ENCODE results near the gene P2RY6. TPM values are rescaled to one million over a fixed set of nuclear protein-coding genes. Genes with fewer than 3 reads are reported as not detected.
A peak's percentile ranks its signal among the peaks of the same experiment; 100 is the strongest.

P2RY6 gene
- total RNA-seq, 1 experiment from 2014 or later, result not detected

GRCh38 chr11:73267906-73268540 is 4.1 kb upstream of the P2RY6 start:
- Histone ChIP-seq H3K79me2 (ENCODE audit: insufficient read depth, low read length) (no peaks in the 10 kb centered on the region), H3K79me1 (ENCODE audit: insufficient read depth, low read depth, low read length, poor library complexity, severe bottlenecking) (no peaks in the 10 kb centered on the region), H4K5ac (ENCODE audit: insufficient read length, low read depth, low read length) (no peak overlapping the region), H4K8ac (replicated peaks; ENCODE audit: insufficient read length, low read depth, low read length) (no peak overlapping the region), H3K27me3 (ENCODE audit: insufficient read depth, low read length) (peaks cover 4% of the 10 kb centered on the region), H3K9ac (ENCODE audit: extremely low read depth, insufficient read length, low read length) (no peak overlapping the region), H2BK5ac (ENCODE audit: insufficient read length, low read length) (no peak overlapping the region), H4K91ac (ENCODE audit: insufficient read length, low read depth, low read length) (no peak overlapping the region), H3K4me1 (ENCODE audit: insufficient read depth, low read length) (no peaks in the 10 kb centered on the region), H2AFZ (ENCODE audit: low read length) (no peak overlapping the region), H3K27ac (ENCODE audit: insufficient read length, low read depth, low read length) (no peak overlapping the region), H3K9me3 (ENCODE audit: control insufficient read depth, low read depth, low read length) (no peaks in the 10 kb centered on the region), H2AK5ac (ENCODE audit: insufficient read length, low read length) (no peak overlapping the region), H3K56ac (ENCODE audit: insufficient read length, low read depth, low read length) (no peak overlapping the region), H3K23ac (ENCODE audit: insufficient read length, low read depth, low read length) (no peak overlapping the region), H3K23me2 (ENCODE audit: insufficient read length, low read depth, low read length, poor library complexity, severe bottlenecking) (no peaks in the 10 kb centered on the region), H3K14ac (ENCODE audit: insufficient read depth, low read length) (no peak overlapping the region), H2BK12ac (ENCODE audit: insufficient read length, low read depth, low read length) (no peak overlapping the region), H3K18ac (ENCODE audit: insufficient read length, low read depth, low read length) (no peak overlapping the region), H3K4ac (ENCODE audit: low read depth, low read length) (no peak overlapping the region), H2BK20ac (ENCODE audit: low read depth, low read length, poor library complexity, severe bottlenecking) (no peak overlapping the region), H3T11ph (ENCODE audit: low read length) (no peak overlapping the region), H2BK15ac (ENCODE audit: low read depth, low read length) (no peak overlapping the region), H4K20me1 (ENCODE audit: control insufficient read depth, insufficient read depth, insufficient read length) (peaks cover 2% of the 10 kb centered on the region), H3K4me2 (ENCODE audit: insufficient read depth, insufficient read length, low read length) (no peak overlapping the region), H2BK120ac (ENCODE audit: low read depth, low read length, poor library complexity, severe bottlenecking) (no peak overlapping the region)
- no CpG with 5 or more reads among the region's 8 CpGs for WGBS (ENCODE audit: extremely low coverage, insufficient read length, low lambda C conversion rate)
- no peak for TF ChIP-seq CTCF (conservative IDR thresholded peaks at IDR 0.05)
- peak; percentile 22 for DNase-seq
- peaks cover 26 to 41% of the 10 kb centered on the region in 2 experiments for H3K4me1 Mint-ChIP-seq
- peaks cover 21% of the 10 kb centered on the region for H3K27me3 Mint-ChIP-seq (ENCODE audit: low read depth)
- H3K27ac Mint-ChIP-seq, result no peak overlapping the region
- H3K9me3 Mint-ChIP-seq, result no peaks in the 10 kb centered on the region; a peak in 1 of 5 replicates
- no peak overlapping the region for H3K4me3 Mint-ChIP-seq
- no peaks in the 10 kb centered on the region for H3K36me3 Mint-ChIP-seq (ENCODE audit: insufficient read depth in 1 of 3, low read depth in 3 of 3)

Measured in H9 (cell line).